GM19099 (cell line): Measurements from ENCODE around the gene GCA.

Experiments
- POLR2A ChIP-seq: IDR thresholded peaks from 3 replicates; pipeline ENCODE4 v1.6.1; 2011; ENCODE audit warnings: low read depth; ENCODE audit not compliant: insufficient read length; ENCODE audit errors: extremely low read depth

Gene GCA, protein sequence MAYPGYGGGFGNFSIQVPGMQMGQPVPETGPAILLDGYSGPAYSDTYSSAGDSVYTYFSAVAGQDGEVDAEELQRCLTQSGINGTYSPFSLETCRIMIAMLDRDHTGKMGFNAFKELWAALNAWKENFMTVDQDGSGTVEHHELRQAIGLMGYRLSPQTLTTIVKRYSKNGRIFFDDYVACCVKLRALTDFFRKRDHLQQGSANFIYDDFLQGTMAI

DNA sequence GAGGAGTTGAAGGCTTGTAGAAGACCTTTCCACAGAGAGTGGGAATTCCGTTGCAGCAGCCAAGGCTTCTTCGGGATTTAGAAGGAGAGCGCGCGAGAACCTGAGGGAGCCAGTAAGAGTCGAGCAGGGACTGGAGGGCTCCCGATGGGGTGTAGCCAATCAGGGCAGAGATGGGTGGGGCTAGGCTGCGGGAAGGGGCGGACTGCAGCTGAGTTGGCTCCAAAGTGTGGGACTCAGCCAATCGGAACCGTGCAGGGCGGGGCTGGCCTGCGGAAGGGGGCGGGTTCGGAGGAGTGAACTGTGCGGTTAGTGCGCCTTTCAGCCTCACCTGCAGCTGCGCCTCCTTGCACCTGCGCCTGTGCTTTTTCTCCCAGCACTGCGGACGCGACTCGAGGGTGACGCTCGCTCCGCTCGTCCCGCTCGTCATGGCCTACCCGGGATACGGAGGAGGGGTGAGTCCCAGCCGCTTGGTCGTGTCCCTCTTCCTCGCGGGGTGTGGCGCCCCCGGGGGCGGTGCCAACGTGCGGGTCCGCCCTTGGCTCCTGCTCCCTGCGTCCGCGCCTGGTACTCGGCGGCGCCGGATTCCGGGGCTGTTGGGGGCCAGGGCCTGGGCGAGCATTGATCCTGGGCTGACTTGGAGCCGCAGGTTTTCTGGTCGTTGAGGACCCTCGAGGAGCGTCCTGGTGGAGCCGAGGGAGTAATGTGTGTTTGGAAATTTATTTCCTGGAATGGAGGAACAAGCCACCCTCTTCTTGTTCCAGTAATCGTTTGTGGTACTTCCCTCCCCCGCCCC, at the start of gene GCA:
Gene GCA (plus strand): TSS at position 309 of the 793 bp plus-strand sequence. CDS start 117 bp downstream, at position 426.
- peak; percentile 70 for TF ChIP-seq POLR2A

DNA sequence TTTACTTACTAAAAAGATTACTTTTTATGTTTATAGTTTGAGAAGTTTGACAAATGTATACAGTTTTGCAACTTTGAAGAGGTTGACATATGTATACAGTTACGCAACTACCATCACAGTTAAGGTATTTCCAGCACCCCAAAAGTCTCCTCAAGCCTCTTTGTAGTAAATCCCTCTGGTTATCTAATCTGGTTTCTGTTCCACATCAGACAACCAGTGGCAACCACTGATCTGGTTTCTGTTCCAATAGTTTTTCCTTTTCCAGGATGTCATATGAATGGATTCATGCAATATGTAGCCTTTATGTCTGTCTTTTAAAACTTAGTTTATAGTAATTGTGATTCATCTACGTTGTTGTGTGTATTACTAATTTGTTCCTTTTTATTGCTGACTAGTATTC, 48.9 kb upstream of the GCA start:
- no peak for TF ChIP-seq POLR2A

DNA sequence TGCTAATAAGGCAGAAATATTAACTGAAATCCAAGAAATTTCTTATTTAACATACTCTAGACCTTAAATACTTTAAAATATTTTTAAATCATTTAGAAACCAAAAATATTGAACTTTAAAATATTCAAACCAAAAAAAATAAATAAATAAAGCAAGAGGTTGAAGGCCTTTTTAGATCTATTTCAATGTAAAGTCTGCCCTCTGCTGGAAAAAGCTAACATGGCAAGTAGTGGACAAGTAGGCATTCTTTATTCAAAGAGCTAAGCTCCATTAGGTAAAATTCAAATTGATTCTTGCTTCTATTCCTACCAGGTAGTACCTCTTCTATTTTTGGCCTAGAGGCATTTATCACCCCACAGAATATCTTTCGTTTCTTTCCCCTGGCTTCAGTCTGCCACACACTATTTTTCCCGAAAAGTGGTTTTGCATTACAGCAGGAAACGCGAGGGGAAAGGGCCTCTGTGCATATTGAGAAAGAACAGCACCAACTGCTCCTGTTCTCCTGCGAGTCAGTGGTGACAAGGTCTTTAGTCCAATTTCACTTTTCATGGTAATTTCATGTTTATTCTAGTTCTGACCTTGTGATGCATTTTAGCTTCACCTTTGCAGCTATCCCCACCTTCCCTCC, 45.9 kb upstream of the GCA start:
- no peak for TF ChIP-seq POLR2A

DNA sequence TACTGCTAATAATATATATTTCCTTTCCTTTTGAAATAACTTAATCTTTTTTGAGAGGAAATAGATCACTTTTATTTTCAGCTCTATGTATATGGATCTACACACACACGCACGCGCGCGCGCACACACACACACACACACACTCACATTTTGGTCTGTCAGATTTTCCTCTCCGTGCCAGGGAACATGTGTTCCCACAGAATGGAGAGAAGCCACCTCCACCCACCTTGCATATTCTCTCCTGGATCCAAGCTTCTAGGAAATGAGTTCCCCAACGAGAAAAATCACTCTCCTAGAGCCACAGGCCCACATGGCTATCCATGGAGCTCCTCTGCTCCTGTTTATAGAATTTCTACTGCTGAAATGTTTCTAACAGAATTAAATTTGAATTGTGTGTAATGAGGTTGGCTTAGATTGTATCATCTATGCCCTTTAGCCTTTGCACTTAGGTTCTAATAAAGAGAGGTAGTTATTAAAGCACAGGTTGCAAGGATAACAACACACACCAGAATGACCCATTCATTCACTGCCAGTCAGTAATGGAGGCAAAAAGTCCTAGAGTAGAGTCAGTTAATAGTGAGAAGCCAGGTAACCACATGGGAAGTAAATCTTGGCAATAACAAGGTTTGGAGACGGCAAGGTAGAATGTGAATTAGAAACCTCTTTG, 45.1 kb upstream of the GCA start:
- TF ChIP-seq POLR2A: no peak

DNA sequence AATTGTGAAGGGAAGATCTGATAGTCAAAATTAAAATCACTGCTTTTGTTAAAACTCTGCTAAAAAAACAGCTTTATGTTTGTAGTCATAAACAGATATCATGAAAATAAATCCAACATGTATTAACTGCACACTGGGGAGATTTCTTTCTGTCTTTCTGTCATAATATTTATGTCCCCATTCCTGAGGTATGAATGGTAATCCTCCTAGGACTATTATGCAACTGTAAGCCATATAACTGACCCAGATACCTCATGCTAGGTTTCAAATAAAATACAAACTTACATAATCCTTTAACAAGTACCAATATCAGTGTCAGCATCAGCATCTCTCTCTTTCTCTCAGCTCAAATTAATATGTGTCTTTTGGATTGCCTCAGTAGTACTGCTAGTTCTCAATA, 43.7 kb upstream of the GCA start:
- TF ChIP-seq POLR2A: no peak

DNA sequence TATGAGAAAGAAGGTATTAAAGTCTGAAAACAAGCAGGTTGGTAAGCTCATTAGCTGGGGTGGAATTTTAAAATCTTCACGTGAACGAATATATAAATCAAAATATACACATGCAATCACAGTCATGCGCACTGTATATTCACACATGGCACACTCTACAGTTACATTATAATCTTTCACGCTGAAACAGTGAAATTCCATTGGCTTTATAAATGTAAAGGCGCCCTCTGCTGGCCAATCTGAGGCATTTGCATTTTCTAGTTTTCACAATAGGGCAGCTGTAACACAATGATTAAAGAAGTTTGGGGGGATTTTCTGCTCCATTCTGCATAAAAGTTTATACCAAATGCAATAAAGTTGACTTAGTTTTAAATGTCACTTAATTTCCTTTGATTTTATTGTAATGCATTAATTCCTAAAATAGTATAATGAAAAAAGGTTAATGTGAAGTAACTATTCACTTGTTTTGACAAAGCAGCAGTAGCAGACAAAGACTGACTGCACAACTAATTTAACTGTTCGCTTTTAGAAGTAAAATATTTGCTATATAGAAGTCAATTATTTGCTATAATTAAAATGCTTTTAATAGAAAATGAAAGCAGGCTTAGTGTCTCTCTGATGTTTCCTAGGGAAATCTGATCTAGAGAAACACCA, 42.7 kb upstream of the GCA start:
- no peak for TF ChIP-seq POLR2A

DNA sequence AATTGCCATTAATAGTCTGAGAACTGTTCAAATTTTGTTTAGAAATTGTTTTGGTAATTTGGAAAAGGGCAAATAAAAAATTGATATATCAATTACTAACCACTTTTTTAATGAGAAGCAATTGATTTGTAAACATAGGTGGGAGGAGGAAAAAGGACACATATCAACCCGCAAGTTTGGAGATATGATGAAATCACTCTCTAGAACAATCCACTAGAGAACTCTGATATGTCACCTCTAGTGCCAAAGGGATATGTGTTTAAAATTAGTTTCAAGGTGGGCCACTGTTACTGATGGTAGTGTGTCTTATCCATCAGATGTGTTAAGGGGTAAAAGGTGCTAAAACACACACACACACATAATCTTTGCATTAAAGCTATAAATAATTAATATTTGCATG, 42.1 kb upstream of the GCA start:
- no peak for TF ChIP-seq POLR2A

DNA sequence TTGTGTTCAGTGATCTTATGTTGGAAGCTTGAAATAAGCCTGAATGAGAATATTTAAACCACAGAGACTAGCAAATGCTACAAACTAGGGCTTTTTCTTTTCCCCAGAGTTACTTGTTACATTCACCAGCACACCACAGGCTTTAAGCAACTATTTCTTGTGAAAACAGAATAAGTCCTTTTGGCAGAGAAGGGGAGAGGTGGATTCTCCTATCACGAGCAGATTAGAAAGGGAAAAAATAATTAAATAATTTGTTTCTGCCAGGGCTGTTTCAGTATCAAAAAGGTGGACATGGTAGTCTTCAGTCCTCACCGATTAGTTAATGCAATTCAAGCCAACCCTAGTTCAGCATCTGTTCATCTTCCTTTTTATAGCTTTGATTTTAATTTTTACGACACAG, 38.0 kb upstream of the GCA start:
- no peak for TF ChIP-seq POLR2A

DNA sequence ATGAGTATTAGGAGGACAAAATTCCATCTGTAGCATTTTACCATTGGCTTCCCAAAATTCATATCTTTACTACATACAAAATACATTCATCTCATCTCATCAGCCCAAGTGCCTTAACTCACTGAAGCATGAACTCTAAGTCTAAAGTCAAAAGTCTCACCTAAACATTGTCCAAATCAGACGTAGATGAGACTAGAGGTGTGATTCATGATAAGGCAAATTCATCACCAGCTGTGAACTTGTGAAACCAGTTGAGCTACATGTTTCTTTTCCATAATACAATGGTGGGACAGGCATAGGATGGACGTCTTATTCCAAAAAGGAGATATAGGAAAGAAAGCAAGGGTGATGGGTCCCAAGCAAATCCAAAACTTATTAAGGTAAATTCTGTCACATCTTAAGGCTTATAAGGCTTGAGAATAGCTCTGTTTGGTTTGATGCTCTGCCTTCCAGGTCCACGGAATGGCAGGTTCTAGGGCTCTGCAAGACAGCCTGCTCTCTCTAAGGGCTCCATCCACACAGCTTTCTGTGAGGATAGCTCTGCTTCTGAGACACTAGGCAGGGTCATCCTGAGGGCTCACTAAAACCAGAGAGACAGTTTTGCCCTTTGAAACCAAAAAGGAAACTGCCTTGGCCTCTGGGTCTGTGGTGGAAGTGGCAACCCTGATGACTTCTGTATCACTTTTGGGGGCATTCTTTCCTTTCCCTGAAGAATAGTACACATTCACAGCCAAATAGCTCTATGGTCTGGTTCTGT, 35.0 kb upstream of the GCA start:
- TF ChIP-seq POLR2A: no peak

DNA sequence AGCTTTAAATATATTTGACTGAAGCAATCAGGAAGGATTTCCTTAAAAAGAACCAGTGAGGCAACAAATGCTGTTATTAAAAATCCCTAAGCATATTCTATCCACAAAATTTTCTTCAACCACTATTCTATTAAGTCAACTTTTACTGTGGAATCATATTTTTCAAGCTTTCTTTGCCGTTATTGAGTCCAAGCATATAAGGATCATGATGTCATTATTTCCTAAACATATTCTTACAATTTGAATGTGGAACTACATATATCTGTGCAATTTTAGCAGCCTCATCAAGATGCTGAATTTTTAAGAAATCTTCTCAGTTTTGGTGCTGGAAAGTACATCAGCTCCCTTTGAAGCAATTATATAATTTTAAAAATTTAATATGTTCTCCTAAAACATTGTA, 31.1 kb upstream of the GCA start:
- TF ChIP-seq POLR2A: no peak

DNA sequence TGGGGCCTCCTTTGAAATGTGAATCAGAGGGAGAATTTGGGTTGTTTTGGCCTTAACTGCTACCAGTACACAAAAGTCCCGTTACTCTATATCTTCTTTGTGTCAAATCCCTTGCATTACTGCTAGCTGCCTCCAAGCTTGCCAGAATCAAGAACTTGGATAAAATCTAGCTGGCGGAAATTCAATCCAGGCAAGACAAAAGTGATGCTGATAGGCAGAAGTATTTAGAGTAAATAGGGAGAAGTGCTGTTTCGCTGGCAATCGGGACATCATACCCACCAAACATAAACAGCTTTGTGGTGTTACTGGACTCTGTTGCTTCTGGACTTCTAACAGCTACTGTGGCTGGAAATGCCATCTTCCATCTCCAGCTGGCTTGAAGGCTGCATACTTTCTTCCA, 28.0 kb upstream of the GCA start:
- TF ChIP-seq POLR2A: no peak

DNA sequence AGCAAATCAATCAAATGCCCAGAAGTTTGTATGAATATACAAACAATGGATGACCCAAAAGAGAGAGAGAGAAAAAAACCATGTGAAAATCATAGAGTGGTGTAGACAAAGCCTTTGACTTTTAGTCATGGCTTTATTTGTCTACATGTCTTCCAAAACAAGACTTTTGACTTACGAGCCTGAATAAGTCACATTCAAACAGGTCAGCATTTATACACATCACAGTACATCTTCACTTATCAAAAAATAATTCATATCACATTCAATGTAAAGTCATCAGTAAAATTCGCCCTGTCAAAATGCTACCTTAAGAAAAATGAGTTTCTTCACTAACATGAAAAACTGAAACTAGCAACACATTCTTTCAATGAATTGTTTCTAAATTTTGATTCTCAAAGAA, 27.3 kb upstream of the GCA start:
- TF ChIP-seq POLR2A: no peak

DNA sequence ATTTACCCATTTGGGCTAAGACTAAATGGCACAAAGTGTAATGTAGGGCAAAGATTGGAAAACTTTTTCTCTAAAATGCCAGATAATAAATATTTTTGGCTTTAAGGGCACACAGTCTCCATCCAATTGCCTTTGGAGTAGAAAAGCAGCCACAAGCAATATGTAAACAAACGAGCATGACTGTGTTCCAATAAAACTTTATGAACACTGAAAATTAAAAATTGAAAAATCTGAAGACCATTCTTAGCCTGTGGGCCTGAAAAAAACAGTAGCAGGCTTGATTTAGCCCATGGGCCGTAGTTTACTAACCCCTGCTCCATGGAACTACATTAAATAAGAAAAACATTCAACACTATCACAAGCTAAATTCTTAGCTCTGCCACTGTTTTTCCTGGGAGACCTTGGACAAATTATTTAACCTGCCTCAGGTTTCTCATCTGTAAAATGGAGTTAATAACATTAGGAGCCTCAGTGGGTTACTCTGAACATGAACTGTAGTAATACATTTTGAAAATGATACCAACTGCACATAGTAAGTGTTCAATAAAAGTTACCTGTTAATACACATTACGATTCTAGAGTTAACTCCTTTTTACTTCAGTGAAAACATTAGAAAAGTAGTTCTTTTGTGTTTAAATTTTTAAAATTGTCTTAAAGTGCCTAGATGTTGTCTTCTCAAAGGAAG, 26.7 kb upstream of the GCA start:
- TF ChIP-seq POLR2A: no peak

DNA sequence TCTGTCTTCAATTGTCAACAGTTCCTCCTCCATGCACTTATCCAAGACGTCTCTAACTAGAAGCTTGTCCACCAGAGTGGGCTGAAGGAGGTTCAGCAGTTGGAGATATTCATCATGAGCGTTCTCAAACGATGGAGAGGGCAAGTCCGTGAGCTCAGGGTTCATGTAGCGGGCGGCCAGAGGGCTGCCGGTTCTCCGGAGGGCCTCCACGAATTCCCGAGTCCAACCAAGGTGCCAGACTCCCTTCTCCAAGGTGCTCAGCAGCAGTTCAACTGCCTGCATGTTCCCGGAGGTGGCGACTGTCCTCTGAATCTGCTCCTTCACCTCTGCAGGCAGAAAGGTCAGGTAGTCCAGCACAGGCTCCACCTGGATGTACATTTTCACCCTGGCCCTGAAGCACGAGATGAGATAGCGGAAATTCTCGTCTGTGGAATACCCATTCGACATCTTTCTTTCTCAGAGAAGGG, 26.0 kb upstream of the GCA start:
- no peak for TF ChIP-seq POLR2A
